ENCODE results near the gene OSTM1. TPM values are rescaled to one million over a fixed set of nuclear protein-coding genes. Genes with fewer than 3 reads are reported as not detected.
A peak's percentile ranks its signal among the peaks of the same experiment; 100 is the strongest.

OSTM1 gene
- total and polyA plus RNA-seq, 2 experiments from 2014 or later = 17.4 to 28.1 TPM

- no peak for TF ChIP-seq ZNF462 (CRISPR knock-in tag; IDR thresholded peaks at IDR 0.05)
Observed at GRCh38 chr6:108004861-108005260, 69.7 kb downstream of the OSTM1 start (continued).

- Histone ChIP-seq H3F3A (replicated peaks; ENCODE audit: low read depth) (no peaks in the 10 kb centered on the region), H3K36me3 (ENCODE audit: insufficient read depth) (no peaks in the 10 kb centered on the region), H3K79me2 (replicated peaks; ENCODE audit: insufficient read depth) (no peaks in the 10 kb centered on the region), H3K4me1 (ENCODE audit: insufficient read depth) (peaks cover 29% of the 10 kb centered on the region), H3K4me3 (no peak overlapping the region), H3K9me2 (ENCODE audit: insufficient read depth) (0 out of 2 replicates have a peak, but pooled peaks cover under 1% of the 10 kb centered on the region), H2AFZ (no peak overlapping the region; the same call in 1 of the 2 replicates), H4K20me1 (replicated peaks; ENCODE audit: insufficient read depth) (no peaks in the 10 kb centered on the region), H3K4me2 (peak overlapping the region; percentile 31; the same call in 1 of the 2 replicates), H3K27ac (ENCODE audit: low read depth) (no peak overlapping the region), H3K27me3 (ENCODE audit: insufficient read depth) (no peaks in the 10 kb centered on the region)
- DNase-seq (ENCODE audit: low spot score) = peak; percentile 37
- H3K4me3 Mint-ChIP-seq = no peak overlapping the region
- peaks cover 30% of the 10 kb centered on the region for H3K4me1 Mint-ChIP-seq
- peaks cover 4% of the 10 kb centered on the region for H3K27me3 Mint-ChIP-seq (ENCODE audit: insufficient read depth, low read depth, poor library complexity)
- no peak overlapping the region for H3K27ac Mint-ChIP-seq
- H3K36me3 Mint-ChIP-seq (ENCODE audit: low read depth) = peaks cover 2% of the 10 kb centered on the region; the same call in 1 of the 3 replicates
- ATAC-seq = peak; percentile 58
- H3K9me3 Mint-ChIP-seq = peaks cover 7% of the 10 kb centered on the region; the same call in 2 of the 3 replicates
- TF ChIP-seq ETS1 (IDR thresholded peaks at IDR 0.05) (no peak), CREB1 (CRISPR knock-in tag; IDR thresholded peaks at IDR 0.05; ENCODE audit: low read depth) (no peak), EZH2phosphoT487 (IDR thresholded peaks at IDR 0.05; ENCODE audit: unreplicated experiment) (no peak), ZNF114 (CRISPR knock-in tag; IDR thresholded peaks at IDR 0.05) (no peak), STAT1 (IDR thresholded peaks at IDR 0.05; ENCODE audit: unreplicated experiment) (no peak), JUNB (IDR thresholded peaks at IDR 0.05; ENCODE audit: unreplicated experiment) (no peak), CTCF (conservative IDR thresholded peaks at IDR 0.05; ENCODE audit: low read depth in 2 of 2) (no peak), POLR2AphosphoS5 (IDR thresholded peaks at IDR 0.05; ENCODE audit: low read depth) (no peak), REST (IDR thresholded peaks at IDR 0.05; ENCODE audit: unreplicated experiment) (no peak), NANOG (IDR thresholded peaks at IDR 0.05; ENCODE audit: borderline replicate concordance) (no peak)
Observed at GRCh38 chr6:108002365-108003221, 71.9 kb downstream of the OSTM1 start.

All from GM23338 (cell line).